Sigmoid colon (tissue), 7 donors: ENCODE measurements around the gene PTH1R. TPM values are rescaled to one million over a fixed set of nuclear protein-coding genes. Genes with fewer than 3 reads are reported as not detected.
A peak's percentile ranks its signal among the peaks of the same experiment; 100 is the strongest.

Experiments used
- DNase-seq: peaks from one replicate; pipeline ENCODE4 v3.0.0-alpha.2; 2019
- H3K27ac ChIP-seq, 4 donors: fragments of 200-600 bp; sonication (generic); one replicate each; pipeline ENCODE4 v1.5.1; 2016 to 2019; ENCODE audit warnings: mild to moderate bottlenecking in 1 of 4
- H3K27me3 ChIP-seq, 3 donors: fragments of 200-600 bp; sonication (generic); one replicate each; pipeline ENCODE4 v1.5.1; 2019; ENCODE audit warnings: mild to moderate bottlenecking in 1 of 3
- H3K36me3 ChIP-seq, 4 donors: fragments of 200-600 bp; sonication (generic); one replicate each; pipeline ENCODE4 v1.5.1; 2016 to 2019
- H3K4me1 ChIP-seq, 4 donors: fragments of 200-600 bp; sonication (generic); one replicate each; pipeline ENCODE4 v1.5.1; 2017 to 2019
- H3K4me3 ChIP-seq, 4 donors: fragments of 200-600 bp; sonication (generic); one replicate each; pipeline ENCODE4 v1.5.1; 2017 to 2019; ENCODE audit warnings: mild to moderate bottlenecking in 2 of 4, moderate library complexity in 1 of 4
- H3K9me3 ChIP-seq, 4 donors: fragments of 200-600 bp in 3 of 4; sonication (generic) in 3 of 4; one replicate each; pipeline versions ENCODE4 v1.5.1 to v1.6.1; 2013 to 2019
- EP300 ChIP-seq, 4 donors: sonication (generic); formaldehyde crosslinking; IDR thresholded peaks; one replicate each; pipeline ENCODE4 v1.6.1; 2017; ENCODE audit warnings: antibody characterized with exemption in 4 of 4
- POLR2A ChIP-seq, 2 donors: fragments of 450-650 bp; IDR thresholded peaks; one replicate each; pipeline ENCODE4 v1.6.1; 2016; ENCODE audit warnings: antibody characterized with exemption in 2 of 2, mild to moderate bottlenecking in 2 of 2, moderate library complexity in 2 of 2
- POLR2AphosphoS5 ChIP-seq, 4 donors: sonication (generic); formaldehyde crosslinking; IDR thresholded peaks; one replicate each; pipeline ENCODE4 v1.6.1; 2017; ENCODE audit warnings: antibody characterized with exemption in 4 of 4
- WGBS, 2 donors: extraction: QIAGEN DNeasy Blood & Tissue Kit; methylation state at CpG; one replicate each; pipeline ENCODE4 v1.1.7; 2013; 5-methylcytosine and 5-hydroxymethylcytosine counted together
- intact Hi-C: fragments of 100-400 bp; cut with DNase I; formaldehyde crosslinking; loops from one replicate; pipeline ENCODE4 v1.15.1; 2023
- polyA plus RNA-seq, 3 donors: library from polyadenylated mRNA; stranded (reverse); fragments of 200-250 nt; gene quantifications; one replicate each; pipeline ENCODE4 v1.2.3, GENCODE V29; 2013
- total RNA-seq, 4 donors: library from RNA; depleted of rRNA; stranded (reverse); fragments of >200 nt; gene quantifications; one replicate each; pipeline ENCODE4 v1.1.0, GENCODE V29; 2016
- TF ChIP-seq, protein P1 (sequence below), 4 experiments: fragments of 450-650 bp in 3 of 4; fragments of 200-600 bp in 1 of 4; IDR thresholded peaks; one replicate each; pipeline ENCODE4 v1.5.1; 2016 to 2019; ENCODE audit warnings: antibody characterized with exemption in 4 of 4, mild to moderate bottlenecking in 3 of 4, moderate library complexity in 2 of 4
- donor health status: healthy with polysubstance abuse.
- donor health status: Bipolar disorder and iron deficiency.
- donor health status: healthy.

PTH1R gene
- total RNA-seq (1 to 10 TPM; 3.6 to 9.0 (median 6.0) TPM), polyA plus RNA-seq (1 to 10 TPM; 1.2 to 5.2 (median 3.6) TPM)

DNA sequence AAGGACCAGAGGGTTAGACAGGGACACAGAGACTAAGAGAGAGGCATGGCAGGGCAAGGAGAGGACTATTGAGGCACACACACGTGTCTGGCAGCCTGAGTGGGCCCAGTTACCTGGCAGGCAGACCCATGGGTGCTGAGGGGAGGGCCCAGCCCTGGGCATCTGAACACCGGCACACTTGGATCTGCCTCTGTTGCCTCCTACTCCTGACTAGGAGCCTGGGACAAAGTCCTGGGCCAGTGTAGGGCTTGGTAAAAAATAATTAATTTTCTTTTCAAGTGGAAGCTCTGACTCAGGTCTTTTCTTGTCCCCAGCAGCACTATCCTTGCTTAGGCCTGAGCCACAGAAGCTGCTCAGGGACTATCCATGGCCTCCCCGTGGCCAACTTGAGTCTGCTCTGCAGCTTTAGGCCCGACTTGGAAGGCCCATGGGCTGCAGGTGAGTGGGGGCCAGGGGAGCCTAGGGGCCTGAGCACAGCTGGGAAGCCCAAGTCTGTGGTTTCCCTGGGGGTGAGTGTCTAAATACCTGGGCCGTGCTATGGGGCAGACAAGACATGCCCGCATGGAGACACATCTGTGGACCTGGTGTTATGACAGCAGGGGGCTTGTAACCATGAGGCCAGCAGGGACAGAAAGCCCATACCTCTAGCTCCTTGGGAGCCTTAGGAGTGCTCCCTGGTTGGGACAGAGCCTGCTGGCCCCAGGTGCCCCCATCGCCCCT lies at the start of gene PTH1R:
TSS of gene PTH1R (plus strand) at position 316 of the 720 bp plus-strand sequence. CDS start 5,839 bp downstream, outside the sequence.
- no peaks in the 10 kb centered on the region for H3K9me3 ChIP-seq
- H3K36me3 ChIP-seq: no peaks in the 10 kb centered on the region
- intact Hi-C loops: no loop called here
- H3K4me3 ChIP-seq: no peak within 1 kb of the TSS
- peaks cover 0 to 55% (median 41%) of the 10 kb centered on the region in 4 donors for H3K4me1 ChIP-seq
- H3K27ac ChIP-seq: peak within 1 kb of the TSS in 1 of 4 donors; percentile 38
- no peak for TF ChIP-seq POLR2A (IDR thresholded peaks at IDR 0.05)
- TF ChIP-seq POLR2AphosphoS5 (IDR thresholded peaks at IDR 0.05): no peak
- TF ChIP-seq EP300 (IDR thresholded peaks at IDR 0.05): no peak
- TF ChIP-seq, protein P1, sequence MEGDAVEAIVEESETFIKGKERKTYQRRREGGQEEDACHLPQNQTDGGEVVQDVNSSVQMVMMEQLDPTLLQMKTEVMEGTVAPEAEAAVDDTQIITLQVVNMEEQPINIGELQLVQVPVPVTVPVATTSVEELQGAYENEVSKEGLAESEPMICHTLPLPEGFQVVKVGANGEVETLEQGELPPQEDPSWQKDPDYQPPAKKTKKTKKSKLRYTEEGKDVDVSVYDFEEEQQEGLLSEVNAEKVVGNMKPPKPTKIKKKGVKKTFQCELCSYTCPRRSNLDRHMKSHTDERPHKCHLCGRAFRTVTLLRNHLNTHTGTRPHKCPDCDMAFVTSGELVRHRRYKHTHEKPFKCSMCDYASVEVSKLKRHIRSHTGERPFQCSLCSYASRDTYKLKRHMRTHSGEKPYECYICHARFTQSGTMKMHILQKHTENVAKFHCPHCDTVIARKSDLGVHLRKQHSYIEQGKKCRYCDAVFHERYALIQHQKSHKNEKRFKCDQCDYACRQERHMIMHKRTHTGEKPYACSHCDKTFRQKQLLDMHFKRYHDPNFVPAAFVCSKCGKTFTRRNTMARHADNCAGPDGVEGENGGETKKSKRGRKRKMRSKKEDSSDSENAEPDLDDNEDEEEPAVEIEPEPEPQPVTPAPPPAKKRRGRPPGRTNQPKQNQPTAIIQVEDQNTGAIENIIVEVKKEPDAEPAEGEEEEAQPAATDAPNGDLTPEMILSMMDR (IDR thresholded peaks at IDR 0.05): no peak
- H3K27me3 ChIP-seq: peaks cover 14 to 20% (median 17%) of the 10 kb centered on the region in 3 donors
- WGBS, 2 donors: 78 to 86% methylated on average over 7 of the region's 7 CpGs
- DNase-seq: no peak

DNA sequence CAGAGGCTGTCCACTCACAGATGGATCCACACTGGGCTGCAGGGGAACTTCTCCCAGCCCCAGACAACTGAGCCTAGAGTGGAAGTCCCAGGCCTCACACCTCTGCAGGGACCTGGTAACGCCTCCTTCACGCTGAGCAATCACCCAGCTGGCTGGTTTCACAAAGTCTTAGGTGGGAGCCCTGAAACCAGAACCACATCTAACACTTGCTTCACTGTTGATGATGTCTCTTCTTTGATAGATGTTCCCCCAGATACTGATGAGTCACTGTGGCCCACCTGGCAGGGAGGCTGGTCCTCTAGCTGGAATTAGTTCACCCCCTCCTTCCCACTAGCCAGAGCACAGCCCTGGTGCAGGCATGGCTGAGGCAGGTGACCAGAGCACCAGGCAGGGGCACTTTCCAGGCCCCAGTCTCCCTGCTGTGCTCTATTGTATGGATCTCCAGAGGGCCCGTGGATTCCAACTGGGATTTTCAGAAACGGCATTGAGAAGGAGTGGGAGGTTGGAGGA lies 47.8 kb upstream of the PTH1R start:
- Histone ChIP-seq H3K4me3 (no peak overlapping the region), H3K27ac (no peak overlapping the region), H3K4me1 (no peaks in the 10 kb centered on the region), H3K9me3 (no peaks in the 10 kb centered on the region), H3K36me3 (no peaks in the 10 kb centered on the region), H3K27me3 (no peaks in the 10 kb centered on the region)
- 71 to 84% methylated on average over 4 of the region's 4 CpGs for WGBS, 2 donors
- intact Hi-C loops: no loop called here
- no peak for DNase-seq
- TF ChIP-seq POLR2AphosphoS5 (IDR thresholded peaks at IDR 0.05) (no peak), EP300 (IDR thresholded peaks at IDR 0.05) (no peak), POLR2A (IDR thresholded peaks at IDR 0.05) (no peak)
- TF ChIP-seq, protein P1 (IDR thresholded peaks at IDR 0.05): no peak

DNA sequence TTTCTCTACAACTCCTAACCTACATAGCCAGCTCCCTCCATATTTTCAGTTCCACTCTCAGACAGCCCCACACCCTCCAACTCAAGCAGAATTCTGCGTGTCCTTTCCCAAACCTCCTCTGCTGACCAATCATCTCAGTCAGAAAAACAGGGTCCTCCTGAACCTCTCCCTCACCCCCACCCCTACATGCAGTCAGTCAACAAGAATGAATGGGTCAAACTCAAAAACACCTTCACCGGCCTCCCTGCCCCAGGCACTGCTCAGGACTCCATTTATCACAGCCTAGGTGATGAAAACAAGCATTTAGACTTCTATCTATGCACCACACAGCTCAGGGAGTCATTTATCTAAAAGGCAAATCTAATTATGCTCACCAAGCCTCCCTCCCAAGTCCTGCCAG lies 46.7 kb upstream of the PTH1R start:
- H3K4me1 ChIP-seq: no peaks in the 10 kb centered on the region
- no peak overlapping the region for H3K4me3 ChIP-seq
- H3K36me3 ChIP-seq: no peaks in the 10 kb centered on the region
- H3K27me3 ChIP-seq: no peaks in the 10 kb centered on the region
- H3K9me3 ChIP-seq: no peaks in the 10 kb centered on the region
- intact Hi-C loops: no loop called here
- WGBS, 2 donors: 90 to 91% methylated on average over 2 of the region's 2 CpGs
- no peak for DNase-seq
- no peak overlapping the region for H3K27ac ChIP-seq
- no peak for TF ChIP-seq EP300 (IDR thresholded peaks at IDR 0.05)
- TF ChIP-seq, protein P1 (IDR thresholded peaks at IDR 0.05): no peak

DNA sequence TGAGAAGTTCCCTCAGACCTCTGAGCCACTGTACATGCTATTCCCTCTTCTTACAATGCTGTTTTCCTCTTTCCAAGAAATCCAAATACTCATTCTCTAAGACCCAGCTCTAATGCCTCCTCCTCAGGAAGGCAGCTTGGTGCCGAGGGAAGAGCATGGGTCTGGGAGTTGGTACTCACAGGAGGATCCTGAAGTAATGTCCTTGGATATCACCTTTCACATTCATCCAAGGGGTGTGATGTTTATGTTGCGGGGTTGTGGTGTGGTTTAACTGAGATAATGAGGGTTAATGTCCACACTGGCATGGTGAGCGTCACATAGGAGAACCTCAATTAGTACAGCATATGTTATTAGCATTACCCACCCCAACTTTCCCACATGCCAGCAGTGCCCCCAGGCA lies 46.2 kb upstream of the PTH1R start:
- intact Hi-C loops: no loop called here
- Histone ChIP-seq H3K27ac (no peak overlapping the region), H3K4me1 (no peaks in the 10 kb centered on the region), H3K9me3 (no peaks in the 10 kb centered on the region), H3K36me3 (no peaks in the 10 kb centered on the region), H3K4me3 (no peak overlapping the region), H3K27me3 (no peaks in the 10 kb centered on the region)
- no peak for DNase-seq
- 88 to 91% methylated on average over 3 of the region's 3 CpGs for WGBS, 2 donors
- no peak for TF ChIP-seq POLR2A (IDR thresholded peaks at IDR 0.05)
- TF ChIP-seq, protein P1 (IDR thresholded peaks at IDR 0.05): no peak
